A673 (cell line): ENCODE data around the gene INTU.

Experiments used
- EZH2 ChIP-seq: fragments of 200-600 bp; sonication (generic); IDR thresholded peaks from 2 replicates; pipeline ENCODE4 v1.6.1; 2017; ENCODE audit warnings: borderline replicate concordance, low read depth, mild to moderate bottlenecking, mixed read lengths, antibody characterized with exemption, low read length; ENCODE audit not compliant: poor library complexity, severe bottlenecking
- TF ChIP-seq, protein P1 (sequence below): fragments of 300-800, 200-600 bp; sonication (generic); conservative IDR thresholded peaks from 2 replicates; pipeline ENCODE4 v1.5.1; 2017; ENCODE audit warnings: low read depth, mild to moderate bottlenecking, antibody characterized with exemption, low read length, moderate library complexity, mixed read lengths

- TF ChIP-seq, protein P1, sequence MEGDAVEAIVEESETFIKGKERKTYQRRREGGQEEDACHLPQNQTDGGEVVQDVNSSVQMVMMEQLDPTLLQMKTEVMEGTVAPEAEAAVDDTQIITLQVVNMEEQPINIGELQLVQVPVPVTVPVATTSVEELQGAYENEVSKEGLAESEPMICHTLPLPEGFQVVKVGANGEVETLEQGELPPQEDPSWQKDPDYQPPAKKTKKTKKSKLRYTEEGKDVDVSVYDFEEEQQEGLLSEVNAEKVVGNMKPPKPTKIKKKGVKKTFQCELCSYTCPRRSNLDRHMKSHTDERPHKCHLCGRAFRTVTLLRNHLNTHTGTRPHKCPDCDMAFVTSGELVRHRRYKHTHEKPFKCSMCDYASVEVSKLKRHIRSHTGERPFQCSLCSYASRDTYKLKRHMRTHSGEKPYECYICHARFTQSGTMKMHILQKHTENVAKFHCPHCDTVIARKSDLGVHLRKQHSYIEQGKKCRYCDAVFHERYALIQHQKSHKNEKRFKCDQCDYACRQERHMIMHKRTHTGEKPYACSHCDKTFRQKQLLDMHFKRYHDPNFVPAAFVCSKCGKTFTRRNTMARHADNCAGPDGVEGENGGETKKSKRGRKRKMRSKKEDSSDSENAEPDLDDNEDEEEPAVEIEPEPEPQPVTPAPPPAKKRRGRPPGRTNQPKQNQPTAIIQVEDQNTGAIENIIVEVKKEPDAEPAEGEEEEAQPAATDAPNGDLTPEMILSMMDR = no peak
- TF ChIP-seq EZH2 = no peak
Observed at GRCh38 chr4:127624173-127624572, 8.6 kb upstream of the INTU start.
